ENCODE data around the gene NAA25.
A peak's percentile ranks its signal among the peaks of the same experiment; 100 is the strongest.

The NAA25 gene

GRCh38 chr12:112108202-112109079 lies at the start of gene NAA25:
Gene NAA25, minus strand, starts transcription at chr12:112108783. Its CDS starts 10 bp downstream, at chr12:112108773.
- Mint-ChIP-seq H3K27ac (peak within 1 kb of the TSS; percentile 96), H3K4me1 (peaks cover 38% of the 10 kb centered on the region), H3K9me3 (no peaks in the 10 kb centered on the region), H3K36me3 (peaks cover 64% of the 10 kb centered on the region), H3K4me3 (peak within 1 kb of the TSS; percentile 89)
- ATAC-seq (peak; percentile 92), DNase-seq (ENCODE audit: low spot score in 2 of 2) (peak; percentile 85 to 94)

- H3K9me3 Mint-ChIP-seq: peaks cover 22% of the 10 kb centered on the region
- peaks cover 28% of the 10 kb centered on the region for H3K4me1 Mint-ChIP-seq
- DNase-seq (ENCODE audit: low spot score in 2 of 2): no peak
- no peak overlapping the region for H3K27ac Mint-ChIP-seq
- no peak for ATAC-seq
- peaks cover 87% of the 10 kb centered on the region for H3K36me3 Mint-ChIP-seq
- no peak overlapping the region for H3K4me3 Mint-ChIP-seq
Measured at GRCh38 chr12:112153893-112154219, 45.3 kb upstream of the NAA25 start.

- ATAC-seq (no peak), DNase-seq (ENCODE audit: low spot score in 2 of 2) (no peak)
- H3K36me3 Mint-ChIP-seq: peaks cover 87% of the 10 kb centered on the region
- peaks cover 23% of the 10 kb centered on the region for H3K4me1 Mint-ChIP-seq
- peaks cover 21% of the 10 kb centered on the region for H3K9me3 Mint-ChIP-seq
- peak overlapping the region; percentile 87 for H3K27ac Mint-ChIP-seq
- no peak overlapping the region for H3K4me3 Mint-ChIP-seq
Measured at GRCh38 chr12:112153181-112153892, 44.8 kb upstream of the NAA25 start.

- no peak for DNase-seq (ENCODE audit: low spot score in 2 of 2)
- Mint-ChIP-seq H3K4me1 (peaks cover 14% of the 10 kb centered on the region), H3K36me3 (peaks cover 92% of the 10 kb centered on the region), H3K4me3 (no peak overlapping the region), H3K9me3 (peaks cover 12% of the 10 kb centered on the region), H3K27ac (peak overlapping the region; percentile 87)
- no peak for ATAC-seq
Measured at GRCh38 chr12:112151766-112152541, 43.4 kb upstream of the NAA25 start.

- ATAC-seq (no peak), DNase-seq (ENCODE audit: low spot score in 2 of 2) (no peak)
- H3K27ac Mint-ChIP-seq: peak overlapping the region; percentile 45
- peaks cover 100% of the 10 kb centered on the region for H3K36me3 Mint-ChIP-seq
- no peak overlapping the region for H3K4me3 Mint-ChIP-seq
- H3K4me1 Mint-ChIP-seq: peaks cover 8% of the 10 kb centered on the region
- H3K9me3 Mint-ChIP-seq: no peaks in the 10 kb centered on the region
Measured at GRCh38 chr12:112149596-112149995, 41.0 kb upstream of the NAA25 start.

GRCh38 chr12:112148031-112148513 lies 39.5 kb upstream of the NAA25 start:
- H3K36me3 Mint-ChIP-seq: peaks cover 100% of the 10 kb centered on the region
- DNase-seq (ENCODE audit: low spot score in 2 of 2) (no peak), ATAC-seq (no peak)
- H3K4me3 Mint-ChIP-seq: no peak overlapping the region
- H3K9me3 Mint-ChIP-seq: no peaks in the 10 kb centered on the region
- peak overlapping the region; percentile 54 for H3K27ac Mint-ChIP-seq
- H3K4me1 Mint-ChIP-seq: peaks cover 8% of the 10 kb centered on the region

- H3K27ac Mint-ChIP-seq: no peak overlapping the region
- H3K36me3 Mint-ChIP-seq: peaks cover 100% of the 10 kb centered on the region
- no peaks in the 10 kb centered on the region for H3K4me1 Mint-ChIP-seq
- H3K4me3 Mint-ChIP-seq: no peak overlapping the region
- DNase-seq (ENCODE audit: low spot score in 2 of 2) (no peak), ATAC-seq (no peak)
- H3K9me3 Mint-ChIP-seq: no peaks in the 10 kb centered on the region
Measured at GRCh38 chr12:112146123-112146522, 37.5 kb upstream of the NAA25 start.

GRCh38 chr12:112140728-112141127 lies 32.1 kb upstream of the NAA25 start:
- Mint-ChIP-seq H3K9me3 (no peaks in the 10 kb centered on the region), H3K36me3 (peaks cover 99% of the 10 kb centered on the region), H3K4me3 (no peak overlapping the region), H3K27ac (peak overlapping the region; percentile 13), H3K4me1 (no peaks in the 10 kb centered on the region)
- ATAC-seq (no peak), DNase-seq (ENCODE audit: low spot score in 2 of 2) (no peak)

GRCh38 chr12:112134731-112135130 lies 26.1 kb upstream of the NAA25 start:
- peaks cover 89% of the 10 kb centered on the region for H3K36me3 Mint-ChIP-seq
- no peak for ATAC-seq
- no peaks in the 10 kb centered on the region for H3K9me3 Mint-ChIP-seq
- H3K27ac Mint-ChIP-seq: no peak overlapping the region
- H3K4me3 Mint-ChIP-seq: no peak overlapping the region
- no peak for DNase-seq (ENCODE audit: low spot score in 2 of 2)
- H3K4me1 Mint-ChIP-seq: peaks cover 23% of the 10 kb centered on the region

- Mint-ChIP-seq H3K27ac (peak overlapping the region; percentile 73), H3K4me1 (peaks cover 34% of the 10 kb centered on the region), H3K9me3 (no peaks in the 10 kb centered on the region), H3K36me3 (peaks cover 76% of the 10 kb centered on the region), H3K4me3 (no peak overlapping the region)
- no peak for ATAC-seq
- DNase-seq (ENCODE audit: low spot score in 2 of 2): no peak
Measured at GRCh38 chr12:112133418-112133817, 24.8 kb upstream of the NAA25 start.

- Mint-ChIP-seq H3K27ac (peak overlapping the region; percentile 85), H3K4me1 (peaks cover 46% of the 10 kb centered on the region), H3K36me3 (peaks cover 60% of the 10 kb centered on the region), H3K9me3 (no peaks in the 10 kb centered on the region), H3K4me3 (peak overlapping the region; percentile 57)
- ATAC-seq: no peak
- no peak for DNase-seq (ENCODE audit: low spot score in 2 of 2)
Measured at GRCh38 chr12:112131686-112132085, 23.1 kb upstream of the NAA25 start.

- ATAC-seq (peak; percentile 86), DNase-seq (ENCODE audit: low spot score in 2 of 2) (no peak)
- H3K4me3 Mint-ChIP-seq: peak overlapping the region; percentile 57
Measured at GRCh38 chr12:112130441-112130998, 21.9 kb upstream of the NAA25 start.

GRCh38 chr12:112126911-112127310 lies 18.3 kb upstream of the NAA25 start:
- H3K9me3 Mint-ChIP-seq: no peaks in the 10 kb centered on the region
- peaks cover 25% of the 10 kb centered on the region for H3K36me3 Mint-ChIP-seq
- DNase-seq (ENCODE audit: low spot score in 2 of 2) (no peak), ATAC-seq (no peak)
- peak overlapping the region; percentile 83 for H3K4me3 Mint-ChIP-seq
- H3K4me1 Mint-ChIP-seq: peaks cover 40% of the 10 kb centered on the region
- H3K27ac Mint-ChIP-seq: peak overlapping the region; percentile 43

More at GRCh38 chr12:112130441-112130998, 21.9 kb upstream of the NAA25 start:
- peaks cover 51% of the 10 kb centered on the region for H3K36me3 Mint-ChIP-seq
- H3K27ac Mint-ChIP-seq: peak overlapping the region; percentile 85
- H3K4me1 Mint-ChIP-seq: peaks cover 51% of the 10 kb centered on the region
- no peaks in the 10 kb centered on the region for H3K9me3 Mint-ChIP-seq

GRCh38 chr12:112126000-112126438 lies 17.4 kb upstream of the NAA25 start:
- no peak for ATAC-seq
- Mint-ChIP-seq H3K36me3 (peaks cover 16% of the 10 kb centered on the region), H3K4me1 (peaks cover 31% of the 10 kb centered on the region), H3K27ac (peak overlapping the region; percentile 43), H3K9me3 (no peaks in the 10 kb centered on the region), H3K4me3 (peak overlapping the region; percentile 83)
- DNase-seq (ENCODE audit: low spot score in 2 of 2): peak in 1 of 2 donors; percentile 58

Measured in stimulated activated effector memory CD8-positive, alpha-beta T cell treated with anti-CD3 and anti-CD28 coated beads, Interleukin-12 subunit alpha, Interleukin-12 subunit beta, amount 100 ng/mL, for 72 hours (primary cell).